Keratinocyte (primary cell): ENCODE data around the gene CACNB2.

ENCODE experiments used
- CTCF ChIP-seq, 3 experiments: IDR thresholded peaks in 1 of 3; conservative IDR thresholded peaks in 1 of 3; optimal IDR thresholded peaks in 1 of 3; 2 replicates in 2 of 3; 3 replicates in 1 of 3; pipeline versions ENCODE3 to v1.5.1; 2011; ENCODE audit warnings: low read length in 3 of 3, mild to moderate bottlenecking in 3 of 3, moderate library complexity in 2 of 3, control low read depth in 1 of 3, inconsistent platforms in 1 of 3; ENCODE audit not compliant: insufficient read depth in 2 of 3; ENCODE audit errors: extremely low read depth in 1 of 3
- EZH2 ChIP-seq: IDR thresholded peaks from one replicate; pipeline ENCODE4 v1.6.1; 2012; ENCODE audit warnings: inconsistent platforms, mild to moderate bottlenecking, low read length, moderate library complexity

- no peak for TF ChIP-seq CTCF (optimal IDR thresholded peaks at IDR 0.05 in 1 of 3, IDR thresholded peaks at IDR 0.05 in 1 of 3, conservative IDR thresholded peaks at IDR 0.05 in 1 of 3; ENCODE audit: extremely low read depth in 1 of 3, insufficient read depth in 2 of 3, low read length in 3 of 3)
- TF ChIP-seq EZH2 = no peak
Measured at GRCh38 chr10:18159557-18159956, 19.3 kb downstream of the CACNB2 start.
